GM19351 (cell line): Measurements from ENCODE around the gene GSPT1.
"Not testable (repeated sequence)": the region's sequence is repeated elsewhere in the genome, so short reads cannot be mapped to it uniquely, and the experiment has no call there.

Source experiments
- ATAC-seq: cut with Tn5 transposase; IDR thresholded peaks from one replicate; pipeline ENCODE4 v1.9.1; 2021; ENCODE audit warnings: mild to moderate bottlenecking, moderate library complexity; ENCODE audit not compliant: unreplicated experiment

The GSPT1 gene

GRCh38 chr16:11915644-11916523 lies at the start of gene GSPT1:
GSPT1 (minus strand) TSS chr16:11915956; CDS start chr16:11915720, 236 bp downstream.
- peak; percentile 78 for ATAC-seq

GRCh38 chr16:11964761-11965551 lies 49.2 kb upstream of the GSPT1 start, which contains the start of gene TNFRSF17:
TNFRSF17 (plus strand) TSS chr16:11965210; CDS start chr16:11965325, 115 bp downstream.
- peak; percentile 74 for ATAC-seq

- ATAC-seq = no peak
Observed at GRCh38 chr16:11963706-11964105, 48.0 kb upstream of the GSPT1 start.

- not testable (repeated sequence) for ATAC-seq
Observed at GRCh38 chr16:11962978-11963377, 47.2 kb upstream of the GSPT1 start.

GRCh38 chr16:11962457-11962856 lies 46.7 kb upstream of the GSPT1 start:
- ATAC-seq = not testable (repeated sequence)

- no peak for ATAC-seq
Observed at GRCh38 chr16:11957591-11958395, 42.0 kb upstream of the GSPT1 start.

GRCh38 chr16:11956558-11956957 lies 40.8 kb upstream of the GSPT1 start:
- ATAC-seq = no peak

- no peak for ATAC-seq
Observed at GRCh38 chr16:11955713-11956123, 40.0 kb upstream of the GSPT1 start.

- ATAC-seq = not testable (repeated sequence)
Observed at GRCh38 chr16:11953576-11953975, 37.8 kb upstream of the GSPT1 start.

- no peak for ATAC-seq
Observed at GRCh38 chr16:11950388-11950787, 34.6 kb upstream of the GSPT1 start.

GRCh38 chr16:11949527-11949926 lies 33.8 kb upstream of the GSPT1 start:
- ATAC-seq = peak; percentile 83

- no peak for ATAC-seq
Observed at GRCh38 chr16:11948819-11949218, 33.1 kb upstream of the GSPT1 start.

- no peak for ATAC-seq
Observed at GRCh38 chr16:11946433-11946832, 30.7 kb upstream of the GSPT1 start.

GRCh38 chr16:11941945-11942344 lies 26.2 kb upstream of the GSPT1 start, which contains the start of gene NPIPB2:
NPIPB2 (minus strand) TSS chr16:11942045; CDS start chr16:11942045, 0 bp downstream.
- ATAC-seq = not testable (repeated sequence)

GRCh38 chr16:11927350-11927749 lies 11.6 kb upstream of the GSPT1 start:
- not testable (repeated sequence) for ATAC-seq

- not testable (repeated sequence) for ATAC-seq
Observed at GRCh38 chr16:11924046-11924445, 8.3 kb upstream of the GSPT1 start.

GRCh38 chr16:11916524-11917285 lies 949 bp upstream of the GSPT1 start:
- ATAC-seq = no peak

- ATAC-seq = peak; percentile 30
Observed at GRCh38 chr16:11915114-11915643, 577 bp downstream of the GSPT1 start.

GRCh38 chr16:11914210-11915113 lies 1.3 kb downstream of the GSPT1 start:
- peak; percentile 5 for ATAC-seq
